A673 (cell line): ENCODE results near the gene SLC16A5.

ENCODE experiments used
- EZH2 ChIP-seq: fragments of 200-600 bp; sonication (generic); IDR thresholded peaks from 2 replicates; pipeline ENCODE4 v1.6.1; 2017; ENCODE audit warnings: borderline replicate concordance, low read depth, mild to moderate bottlenecking, mixed read lengths, antibody characterized with exemption, low read length; ENCODE audit not compliant: poor library complexity, severe bottlenecking
- TF ChIP-seq, protein P1 (sequence below): fragments of 300-800, 200-600 bp; sonication (generic); conservative IDR thresholded peaks from 2 replicates; pipeline ENCODE4 v1.5.1; 2017; ENCODE audit warnings: low read depth, mild to moderate bottlenecking, antibody characterized with exemption, low read length, moderate library complexity, mixed read lengths

DNA sequence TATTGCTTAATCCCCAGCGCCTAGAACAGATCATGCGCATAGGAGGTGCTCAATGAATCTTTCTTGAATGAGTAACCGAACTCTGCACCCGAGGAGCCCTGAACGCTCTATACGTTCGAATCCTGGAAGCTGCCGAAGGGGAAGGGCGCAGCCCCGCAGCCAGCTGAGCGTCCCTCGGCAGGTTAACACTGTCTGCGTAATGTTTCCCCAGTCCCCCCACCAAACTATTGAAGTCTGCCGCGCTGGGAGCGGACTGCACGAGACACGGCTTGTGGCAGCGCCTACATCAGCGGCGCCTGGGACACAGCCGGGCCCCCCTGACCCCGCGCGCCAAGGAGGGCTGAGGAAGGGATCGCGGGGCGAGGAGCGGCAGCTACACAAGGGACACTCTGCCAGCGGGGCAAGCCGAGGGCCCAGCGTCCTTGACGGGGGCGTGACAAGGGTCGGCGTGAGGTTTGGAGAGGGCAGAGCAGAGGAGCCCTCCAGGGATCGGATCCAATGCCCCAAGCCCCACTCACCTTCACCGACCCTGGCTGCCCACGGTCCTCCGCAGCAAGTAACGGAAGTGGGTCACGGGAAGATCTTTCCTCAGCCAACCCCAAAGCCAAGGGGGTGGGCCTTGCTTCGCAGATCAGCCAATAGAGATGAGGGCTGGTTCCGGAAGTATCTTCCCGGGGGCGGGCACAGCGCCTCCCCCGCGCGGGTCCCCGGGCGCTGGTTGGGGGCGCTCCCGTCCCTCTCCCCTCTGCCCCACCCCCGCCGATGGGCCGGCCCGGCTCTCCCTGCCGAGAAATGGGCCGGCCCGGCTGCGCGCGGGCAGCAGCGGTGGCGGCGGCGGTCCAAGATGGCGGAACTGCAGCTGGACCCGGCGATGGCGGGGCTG, 41.1 kb upstream of the SLC16A5 start, which contains the start of the genes ATP5PD and KCTD2:
- TF ChIP-seq, protein P1, sequence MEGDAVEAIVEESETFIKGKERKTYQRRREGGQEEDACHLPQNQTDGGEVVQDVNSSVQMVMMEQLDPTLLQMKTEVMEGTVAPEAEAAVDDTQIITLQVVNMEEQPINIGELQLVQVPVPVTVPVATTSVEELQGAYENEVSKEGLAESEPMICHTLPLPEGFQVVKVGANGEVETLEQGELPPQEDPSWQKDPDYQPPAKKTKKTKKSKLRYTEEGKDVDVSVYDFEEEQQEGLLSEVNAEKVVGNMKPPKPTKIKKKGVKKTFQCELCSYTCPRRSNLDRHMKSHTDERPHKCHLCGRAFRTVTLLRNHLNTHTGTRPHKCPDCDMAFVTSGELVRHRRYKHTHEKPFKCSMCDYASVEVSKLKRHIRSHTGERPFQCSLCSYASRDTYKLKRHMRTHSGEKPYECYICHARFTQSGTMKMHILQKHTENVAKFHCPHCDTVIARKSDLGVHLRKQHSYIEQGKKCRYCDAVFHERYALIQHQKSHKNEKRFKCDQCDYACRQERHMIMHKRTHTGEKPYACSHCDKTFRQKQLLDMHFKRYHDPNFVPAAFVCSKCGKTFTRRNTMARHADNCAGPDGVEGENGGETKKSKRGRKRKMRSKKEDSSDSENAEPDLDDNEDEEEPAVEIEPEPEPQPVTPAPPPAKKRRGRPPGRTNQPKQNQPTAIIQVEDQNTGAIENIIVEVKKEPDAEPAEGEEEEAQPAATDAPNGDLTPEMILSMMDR: no peak
- no peak for TF ChIP-seq EZH2
